HG02885 (cell line): ENCODE measurements around the gene IFT81.

ENCODE experiments used
- ATAC-seq: cut with Tn5 transposase; IDR thresholded peaks from one replicate; pipeline ENCODE4 v1.9.1; 2021; ENCODE audit warnings: mild to moderate bottlenecking; ENCODE audit not compliant: unreplicated experiment, poor library complexity

IFT81 gene

GRCh38 chr12:110266381-110266960, 142.3 kb downstream of the IFT81 start:
- ATAC-seq, result no peak

DNA sequence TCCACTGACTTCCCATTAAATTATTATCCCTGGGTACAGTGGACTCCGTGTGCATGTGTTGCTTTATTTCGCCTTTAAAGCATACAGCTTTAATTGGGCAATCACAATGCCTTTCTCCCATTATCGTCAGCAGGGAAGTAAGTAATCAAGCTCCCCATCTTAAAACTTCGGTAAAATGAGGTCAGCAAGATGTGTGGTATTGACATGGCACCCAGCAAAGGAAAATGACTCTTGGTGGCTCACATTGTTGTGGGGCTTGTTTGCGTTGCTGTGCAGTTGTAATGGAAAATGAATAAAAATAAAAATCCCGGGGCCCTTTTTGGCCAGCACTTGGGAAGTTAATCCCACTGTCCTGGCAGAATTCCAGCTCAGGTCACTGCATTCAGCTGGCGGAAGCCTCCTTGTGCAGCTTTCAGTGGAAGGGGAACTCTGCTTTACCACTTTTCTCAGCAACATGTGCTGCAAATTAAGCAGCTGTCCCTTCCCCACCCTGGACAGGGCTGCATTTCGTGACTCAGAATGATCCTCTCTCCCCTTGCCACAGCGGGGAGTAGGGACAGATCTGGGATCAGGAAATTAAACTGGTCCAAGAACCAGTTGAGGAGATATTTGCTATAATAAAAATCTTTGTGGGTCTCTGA, 142.9 kb downstream of the IFT81 start:
- ATAC-seq, result no peak
